ENCODE results near the gene RPS8. TPM values are rescaled to one million over a fixed set of nuclear protein-coding genes. Genes with fewer than 3 reads are reported as not detected.
"Not testable (repeated sequence)": the region's sequence is repeated elsewhere in the genome, so short reads cannot be mapped to it uniquely, and the experiment has no call there.

RPS8 gene
- total RNA-seq, 1 donor from 2014 or later = 4,281 TPM

GRCh38 chr1:44757420-44757819 lies 17.9 kb upstream of the RPS8 start:
- H3K27ac Mint-ChIP-seq = no peak overlapping the region
- Histone ChIP-seq H3K4me2 (no peak overlapping the region), H3K27ac (no peak overlapping the region), H3K27me3 (no peaks in the 10 kb centered on the region), H3K9ac (no peak overlapping the region), H3K79me2 (ENCODE audit: low read depth) (no peaks in the 10 kb centered on the region), H3F3A (ENCODE audit: low read depth) (peaks cover 4% of the 10 kb centered on the region), H3K4me3 (no peak overlapping the region), H2AFZ (replicated peaks) (no peak overlapping the region), H3K36me3 (peaks cover 2% of the 10 kb centered on the region), H3K4me1 (no peaks in the 10 kb centered on the region), H4K20me1 (ENCODE audit: low read depth) (no peaks in the 10 kb centered on the region), H3K9me3 (ENCODE audit: low read depth) (no peaks in the 10 kb centered on the region)
- TF ChIP-seq EZH2 (IDR thresholded peaks at IDR 0.05) (no peak), EZH2phosphoT487 (IDR thresholded peaks at IDR 0.05) (no peak), CTCF (IDR thresholded peaks at IDR 0.05) (no peak)
- no peak overlapping the region for H3K4me3 Mint-ChIP-seq
- no peaks in the 10 kb centered on the region for H3K4me1 Mint-ChIP-seq
- peaks cover 47% of the 10 kb centered on the region for H3K36me3 Mint-ChIP-seq
- H3K9me3 Mint-ChIP-seq = no peaks in the 10 kb centered on the region
- H3K27me3 Mint-ChIP-seq (ENCODE audit: insufficient read depth, low read depth) = peaks cover 2% of the 10 kb centered on the region
- no peak for DNase-seq (ENCODE audit: low spot score)

- H3K9me3 ChIP-seq (ENCODE audit: low read depth) = no peaks in the 10 kb centered on the region
- no peaks in the 10 kb centered on the region for H3K36me3 ChIP-seq
- no peak overlapping the region for H3K4me3 Mint-ChIP-seq
- peaks cover 2% of the 10 kb centered on the region for H3K27me3 Mint-ChIP-seq (ENCODE audit: insufficient read depth, low read depth)
- H3K27ac ChIP-seq = no peak overlapping the region
- no peaks in the 10 kb centered on the region for H3K27me3 ChIP-seq
- peaks cover 4% of the 10 kb centered on the region for H3F3A ChIP-seq (ENCODE audit: low read depth)
- DNase-seq (ENCODE audit: low spot score) = no peak
- H3K36me3 Mint-ChIP-seq = peaks cover 45% of the 10 kb centered on the region
- H4K20me1 ChIP-seq (ENCODE audit: low read depth) = no peaks in the 10 kb centered on the region
- no peaks in the 10 kb centered on the region for H3K4me1 Mint-ChIP-seq
- TF ChIP-seq EZH2 (IDR thresholded peaks at IDR 0.05) (no peak), EZH2phosphoT487 (IDR thresholded peaks at IDR 0.05) (no peak)
- H3K9ac ChIP-seq = no peak overlapping the region
- H3K4me3 ChIP-seq = no peak overlapping the region
- no peaks in the 10 kb centered on the region for H3K9me3 Mint-ChIP-seq
- H3K4me1 ChIP-seq = no peaks in the 10 kb centered on the region
- no peak overlapping the region for H3K4me2 ChIP-seq
- no peak overlapping the region for H2AFZ ChIP-seq (replicated peaks)
- no peak overlapping the region for H3K27ac Mint-ChIP-seq
- H3K79me2 ChIP-seq (ENCODE audit: low read depth) = no peaks in the 10 kb centered on the region
These were observed 16.3 kb upstream of the RPS8 start for GRCh38 chr1:44759077-44759476.

- Mint-ChIP-seq H3K36me3 (peaks cover 37% of the 10 kb centered on the region), H3K4me1 (no peaks in the 10 kb centered on the region), H3K27ac (no peak overlapping the region), H3K27me3 (ENCODE audit: insufficient read depth, low read depth) (peaks cover 2% of the 10 kb centered on the region), H3K4me3 (no peak overlapping the region), H3K9me3 (no peaks in the 10 kb centered on the region)
- Histone ChIP-seq H3K9ac (no peak overlapping the region), H3K4me3 (no peak overlapping the region), H3K4me2 (no peak overlapping the region), H3F3A (ENCODE audit: low read depth) (peaks cover 6% of the 10 kb centered on the region), H3K4me1 (no peaks in the 10 kb centered on the region), H3K27ac (no peak overlapping the region), H3K9me3 (ENCODE audit: low read depth) (no peaks in the 10 kb centered on the region), H4K20me1 (ENCODE audit: low read depth) (no peaks in the 10 kb centered on the region), H3K36me3 (no peaks in the 10 kb centered on the region), H3K27me3 (no peaks in the 10 kb centered on the region), H3K79me2 (ENCODE audit: low read depth) (no peaks in the 10 kb centered on the region), H2AFZ (replicated peaks) (no peak overlapping the region)
- DNase-seq (ENCODE audit: low spot score) = no peak
- TF ChIP-seq CTCF (IDR thresholded peaks at IDR 0.05) (no peak), EZH2phosphoT487 (IDR thresholded peaks at IDR 0.05) (no peak)
These were observed 14.5 kb upstream of the RPS8 start for GRCh38 chr1:44760876-44761275.

- not testable (repeated sequence) for DNase-seq (ENCODE audit: low spot score); H3K4me1 Mint-ChIP-seq; H3K4me3 Mint-ChIP-seq; H3K4me1 ChIP-seq; H3K4me2 ChIP-seq; H4K20me1 ChIP-seq (ENCODE audit: low read depth); H3K36me3 ChIP-seq; H3K27me3 Mint-ChIP-seq (ENCODE audit: insufficient read depth, low read depth); H3K9me3 Mint-ChIP-seq; H3K27me3 ChIP-seq; H3K4me3 ChIP-seq; H3K27ac Mint-ChIP-seq; H3K9me3 ChIP-seq (ENCODE audit: low read depth); H3K27ac ChIP-seq; H2AFZ ChIP-seq (replicated peaks); H3K9ac ChIP-seq; H3K79me2 ChIP-seq (ENCODE audit: low read depth)
- H3K36me3 Mint-ChIP-seq = peaks cover 20% of the 10 kb centered on the region
- peaks cover 22% of the 10 kb centered on the region for H3F3A ChIP-seq (ENCODE audit: low read depth)
These were observed 8.9 kb upstream of the RPS8 start for GRCh38 chr1:44766421-44766820.
